ENCODE data around the gene OPA3. TPM values are rescaled to one million over a fixed set of nuclear protein-coding genes. Genes with fewer than 3 reads are reported as not detected.
A peak's percentile ranks its signal among the peaks of the same experiment; 100 is the strongest.

OPA3 gene
- total and polyA plus RNA-seq, 4 donors, result 3.9 to 11.0 (median 7.6) TPM

DNA sequence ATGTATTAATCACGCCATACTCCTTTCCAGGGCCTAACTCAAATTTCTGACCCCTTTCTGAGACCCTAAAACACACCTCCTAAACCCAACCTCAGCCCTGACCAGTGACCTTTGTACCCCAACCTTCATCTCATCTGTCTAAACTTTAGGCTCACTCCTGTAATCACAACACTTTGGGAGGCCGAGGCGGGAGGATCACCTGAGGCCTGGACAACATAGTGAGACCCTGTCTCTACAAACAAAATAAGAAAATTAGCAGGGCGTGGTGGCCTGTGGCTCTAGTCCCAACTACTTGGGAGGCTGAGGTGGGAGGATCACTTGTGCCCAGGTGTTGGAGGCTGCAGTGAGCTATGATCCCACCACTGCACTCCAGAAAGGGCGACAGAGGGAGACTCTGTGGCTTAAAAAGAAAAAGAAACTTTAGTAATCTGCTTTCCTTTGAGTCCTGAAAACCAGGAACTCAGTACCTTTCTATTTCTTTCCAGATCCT, 92.4 kb downstream of the OPA3 start:
- 100% methylated on average over 2 of the region's 5 CpGs for WGBS (ENCODE audit: insufficient coverage)
- H3K36me3 ChIP-seq (ENCODE audit: control insufficient read depth, insufficient read depth, low read length), result peaks cover 53% of the 10 kb centered on the region

DNA sequence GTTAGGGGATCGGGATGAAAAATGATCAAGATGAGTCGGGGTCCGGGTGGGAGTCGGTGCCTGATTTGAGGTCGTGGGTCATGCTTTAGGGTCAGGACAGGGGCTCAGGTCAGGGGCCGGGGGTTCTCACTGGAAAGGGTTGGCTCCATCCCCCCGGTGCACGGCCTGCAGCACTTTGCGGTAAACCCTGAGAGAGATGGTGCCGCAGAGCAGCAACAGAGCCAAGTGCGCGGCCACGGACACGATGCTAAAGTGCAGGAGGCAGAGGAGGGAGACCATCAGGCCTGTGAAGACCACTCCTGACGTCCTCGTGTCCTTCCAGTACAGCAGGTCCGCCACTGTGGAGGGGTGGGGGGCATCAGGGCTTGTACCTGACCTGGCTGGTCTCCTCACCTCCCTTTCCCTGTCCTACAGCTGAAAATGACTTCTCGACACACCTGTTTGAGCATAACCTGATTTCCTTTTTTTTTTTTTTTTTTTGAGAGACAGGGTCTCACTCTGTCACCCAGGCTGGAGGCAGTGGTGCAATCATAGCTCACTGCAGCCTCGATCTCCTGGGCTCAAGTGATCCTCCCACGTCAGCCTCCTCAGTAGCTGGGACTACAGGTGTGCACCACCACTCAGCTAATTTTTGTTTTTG, 95.3 kb downstream of the OPA3 start:
- peaks cover 14% of the 10 kb centered on the region for H3K4me1 ChIP-seq (ENCODE audit: control insufficient read depth, insufficient read depth, low read length)
- H3K27me3 ChIP-seq (ENCODE audit: control insufficient read depth, insufficient read depth, low read length), result no peaks in the 10 kb centered on the region
- no peak overlapping the region for H3K4me3 ChIP-seq (ENCODE audit: low read depth, low read length)
- no peak overlapping the region for H3K27ac ChIP-seq (ENCODE audit: low read depth, low read length)
- H3K36me3 ChIP-seq (ENCODE audit: control insufficient read depth, insufficient read depth, low read length), result peaks cover 50% of the 10 kb centered on the region
- H3K9me3 ChIP-seq (ENCODE audit: control insufficient read depth, insufficient read depth, low read length), result no peaks in the 10 kb centered on the region
- WGBS (ENCODE audit: insufficient coverage), result 86% methylated on average over 13 of the region's 20 CpGs
- DNase-seq (ENCODE audit: low read depth in 4 of 6, low spot score in 6 of 6), result peak in 1 of 6 donors; percentile 1

More for the DNA sequence above, 92.4 kb downstream of the OPA3 start:
- Histone ChIP-seq H3K4me3 (ENCODE audit: low read depth, low read length) (no peak overlapping the region), H3K9me3 (ENCODE audit: control insufficient read depth, insufficient read depth, low read length) (no peaks in the 10 kb centered on the region), H3K27ac (ENCODE audit: low read depth, low read length) (no peak overlapping the region), H3K4me1 (ENCODE audit: control insufficient read depth, insufficient read depth, low read length) (peaks cover 24% of the 10 kb centered on the region), H3K27me3 (ENCODE audit: control insufficient read depth, insufficient read depth, low read length) (no peaks in the 10 kb centered on the region)
- DNase-seq (ENCODE audit: low read depth in 4 of 6, low spot score in 6 of 6), result no peak

GRCh38 chr19:45488708-45489107, 95.9 kb downstream of the OPA3 start:
- H3K4me3 ChIP-seq (ENCODE audit: low read depth, low read length), result no peak overlapping the region
- peaks cover 46% of the 10 kb centered on the region for H3K36me3 ChIP-seq (ENCODE audit: control insufficient read depth, insufficient read depth, low read length)
- H3K27ac ChIP-seq (ENCODE audit: low read depth, low read length), result no peak overlapping the region
- no peaks in the 10 kb centered on the region for H3K27me3 ChIP-seq (ENCODE audit: control insufficient read depth, insufficient read depth, low read length)
- peak in 1 of 6 donors; percentile 0 for DNase-seq (ENCODE audit: low read depth in 4 of 6, low spot score in 6 of 6)
- H3K9me3 ChIP-seq (ENCODE audit: control insufficient read depth, insufficient read depth, low read length), result no peaks in the 10 kb centered on the region
- 93% methylated on average over 14 of the region's 15 CpGs for WGBS (ENCODE audit: insufficient coverage)
- H3K4me1 ChIP-seq (ENCODE audit: control insufficient read depth, insufficient read depth, low read length), result peaks cover 14% of the 10 kb centered on the region

DNA sequence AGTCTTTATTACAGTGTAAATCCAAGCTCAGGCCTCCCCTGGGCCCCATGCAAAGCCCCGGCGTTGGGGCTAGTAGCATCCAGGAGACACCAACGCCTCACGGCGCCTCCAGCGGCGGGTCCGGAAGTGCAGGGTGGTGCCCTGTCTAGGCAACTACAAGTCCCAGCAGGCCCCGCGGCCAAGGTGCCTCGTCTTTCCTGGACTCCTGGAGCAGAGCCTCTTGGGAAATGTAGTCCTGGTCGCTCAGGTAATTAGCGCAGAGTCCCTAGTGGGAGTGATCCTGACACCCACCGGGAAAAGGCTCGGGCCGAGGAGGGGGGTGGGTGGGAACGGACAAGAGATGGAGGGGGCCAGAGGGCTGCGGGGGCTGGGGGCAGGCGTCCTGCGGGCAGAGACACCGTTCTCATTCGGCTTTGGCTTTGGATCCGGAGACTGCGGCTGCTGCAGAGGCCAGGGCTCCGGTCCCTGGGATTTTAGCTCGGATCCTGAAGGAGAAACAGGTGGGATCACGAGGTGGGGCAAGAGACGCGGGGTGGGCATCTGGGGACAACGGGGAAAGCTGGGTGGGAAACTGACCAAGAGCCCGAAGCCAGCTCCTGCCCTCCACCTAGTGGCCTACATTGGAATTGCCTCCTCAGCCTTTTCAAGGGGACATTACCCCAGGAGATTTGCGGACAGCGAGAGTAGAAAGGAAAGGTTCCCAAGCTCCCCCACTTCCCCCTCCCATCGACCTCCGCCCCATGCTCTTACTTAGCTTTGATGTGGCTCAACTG, 99.1 kb downstream of the OPA3 start:
- Histone ChIP-seq H3K27ac (ENCODE audit: low read depth, low read length) (peak overlapping the region; percentile 54), H3K4me1 (ENCODE audit: control insufficient read depth, insufficient read depth, low read length) (no peaks in the 10 kb centered on the region), H3K36me3 (ENCODE audit: control insufficient read depth, insufficient read depth, low read length) (peaks cover 29% of the 10 kb centered on the region), H3K27me3 (ENCODE audit: control insufficient read depth, insufficient read depth, low read length) (no peaks in the 10 kb centered on the region), H3K9me3 (ENCODE audit: control insufficient read depth, insufficient read depth, low read length) (no peaks in the 10 kb centered on the region), H3K4me3 (ENCODE audit: low read depth, low read length) (peak overlapping the region; percentile 65)
- peak in 5 of 6 donors; percentile 67 to 96 (median 83) for DNase-seq (ENCODE audit: low read depth in 4 of 6, low spot score in 6 of 6)
- 3% methylated on average over 31 of the region's 35 CpGs for WGBS (ENCODE audit: insufficient coverage)

DNA sequence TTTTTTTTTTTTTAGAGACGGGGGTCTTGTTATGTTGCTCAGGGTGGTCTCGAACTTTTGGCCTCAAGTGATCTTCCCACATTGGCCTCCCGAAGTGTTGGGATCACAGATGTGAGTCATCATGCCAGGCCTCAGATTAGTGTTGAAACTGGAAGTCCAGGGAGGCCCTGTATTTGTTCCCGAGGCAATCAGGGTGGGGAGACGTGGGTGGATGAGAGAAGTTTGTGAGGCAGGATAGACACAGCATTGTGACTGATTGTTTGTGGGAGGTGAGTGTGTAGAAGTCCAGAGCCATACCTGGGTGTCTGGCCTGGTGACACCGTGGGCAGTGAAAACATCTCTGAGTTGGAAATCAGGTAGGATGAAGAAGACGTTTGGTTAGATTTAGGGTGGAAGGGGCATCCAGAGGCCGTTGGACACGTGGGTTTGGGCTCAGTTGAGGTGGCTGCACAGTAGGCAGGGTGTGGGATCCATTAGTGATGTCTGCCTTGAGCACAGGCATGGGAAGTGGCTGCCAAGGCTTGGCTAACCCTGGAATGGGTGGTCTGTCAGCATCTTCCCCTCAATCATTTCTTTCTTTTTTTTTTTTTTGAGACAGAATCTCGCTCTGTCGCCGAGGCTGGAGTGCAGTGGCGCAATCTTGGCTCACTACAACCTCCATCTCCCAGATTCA, 100.2 kb downstream of the OPA3 start:
- H3K9me3 ChIP-seq (ENCODE audit: control insufficient read depth, insufficient read depth, low read length), result no peaks in the 10 kb centered on the region
- no peak overlapping the region for H3K27ac ChIP-seq (ENCODE audit: low read depth, low read length)
- H3K36me3 ChIP-seq (ENCODE audit: control insufficient read depth, insufficient read depth, low read length), result peaks cover 22% of the 10 kb centered on the region
- DNase-seq (ENCODE audit: low read depth in 4 of 6, low spot score in 6 of 6), result no peak
- H3K4me1 ChIP-seq (ENCODE audit: control insufficient read depth, insufficient read depth, low read length), result no peaks in the 10 kb centered on the region
- WGBS (ENCODE audit: insufficient coverage), result 88% methylated on average over 10 of the region's 13 CpGs
- no peaks in the 10 kb centered on the region for H3K27me3 ChIP-seq (ENCODE audit: control insufficient read depth, insufficient read depth, low read length)
- H3K4me3 ChIP-seq (ENCODE audit: low read depth, low read length), result no peak overlapping the region

GRCh38 chr19:45483033-45483432, 101.6 kb downstream of the OPA3 start:
- WGBS (ENCODE audit: insufficient coverage), result 90% methylated on average over 5 of the region's 5 CpGs
- Histone ChIP-seq H3K36me3 (ENCODE audit: control insufficient read depth, insufficient read depth, low read length) (peaks cover 8% of the 10 kb centered on the region), H3K27ac (ENCODE audit: low read depth, low read length) (no peak overlapping the region), H3K27me3 (ENCODE audit: control insufficient read depth, insufficient read depth, low read length) (no peaks in the 10 kb centered on the region), H3K4me1 (ENCODE audit: control insufficient read depth, insufficient read depth, low read length) (peaks cover 4% of the 10 kb centered on the region), H3K4me3 (ENCODE audit: low read depth, low read length) (no peak overlapping the region), H3K9me3 (ENCODE audit: control insufficient read depth, insufficient read depth, low read length) (no peaks in the 10 kb centered on the region)
- no peak for DNase-seq (ENCODE audit: low read depth in 4 of 6, low spot score in 6 of 6)

- Histone ChIP-seq H3K9me3 (ENCODE audit: control insufficient read depth, insufficient read depth, low read length) (no peaks in the 10 kb centered on the region), H3K36me3 (ENCODE audit: control insufficient read depth, insufficient read depth, low read length) (no peaks in the 10 kb centered on the region), H3K4me1 (ENCODE audit: control insufficient read depth, insufficient read depth, low read length) (peaks cover 8% of the 10 kb centered on the region), H3K4me3 (ENCODE audit: low read depth, low read length) (peak overlapping the region; percentile 77), H3K27ac (ENCODE audit: low read depth, low read length) (peak overlapping the region; percentile 95), H3K27me3 (ENCODE audit: control insufficient read depth, insufficient read depth, low read length) (peaks cover 29% of the 10 kb centered on the region)
- DNase-seq (ENCODE audit: low read depth in 4 of 6, low spot score in 6 of 6), result peak; percentile 69 to 97 (median 90)
- under 1% methylated on average over 26 of the region's 39 CpGs for WGBS (ENCODE audit: insufficient coverage)
These were observed 106.0 kb downstream of the OPA3 start for GRCh38 chr19:45478454-45479238.

DNA sequence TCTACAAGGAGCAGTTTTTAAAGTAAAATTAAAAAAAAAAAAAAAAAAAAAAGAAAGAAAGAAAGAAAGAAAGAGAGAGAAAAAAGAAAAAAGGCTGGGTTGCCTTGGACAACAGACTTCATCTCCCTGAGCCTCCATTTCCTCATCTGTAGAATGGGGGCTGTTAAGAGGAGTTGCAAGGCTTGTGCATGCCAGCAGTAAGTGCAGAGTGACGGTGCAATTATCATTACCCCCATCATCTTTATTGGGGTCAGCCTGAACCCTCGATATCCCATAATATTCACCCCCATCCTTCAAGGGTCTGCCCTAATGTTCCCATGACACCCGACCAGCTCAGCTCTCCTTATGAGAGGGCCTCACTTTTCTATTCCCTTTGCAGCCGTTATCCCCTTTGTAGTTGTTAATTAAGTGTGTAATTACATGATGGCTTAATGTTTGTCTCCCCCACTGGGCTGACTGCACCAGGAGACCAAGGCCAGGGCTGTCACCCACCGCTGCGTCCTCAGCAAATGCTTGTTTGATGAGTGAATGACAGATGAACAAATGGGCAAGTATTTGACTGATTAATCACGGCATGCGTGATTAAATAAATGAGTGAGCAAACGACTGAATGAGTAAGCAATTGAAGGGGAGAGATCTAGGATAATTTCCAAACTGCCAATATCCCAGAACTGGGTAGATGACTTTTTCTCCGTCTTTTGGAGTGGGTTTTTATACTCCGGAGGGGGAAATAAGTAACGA, 106.7 kb downstream of the OPA3 start:
- DNase-seq (ENCODE audit: low read depth in 4 of 6, low spot score in 6 of 6), result peak in 2 of 6 donors; percentile 44 to 54
- 3% methylated on average over 11 of the region's 12 CpGs for WGBS (ENCODE audit: insufficient coverage)
- Histone ChIP-seq H3K27ac (ENCODE audit: low read depth, low read length) (peak overlapping the region; percentile 95), H3K4me1 (ENCODE audit: control insufficient read depth, insufficient read depth, low read length) (peaks cover 11% of the 10 kb centered on the region), H3K4me3 (ENCODE audit: low read depth, low read length) (peak overlapping the region; percentile 77), H3K27me3 (ENCODE audit: control insufficient read depth, insufficient read depth, low read length) (peaks cover 37% of the 10 kb centered on the region), H3K9me3 (ENCODE audit: control insufficient read depth, insufficient read depth, low read length) (no peaks in the 10 kb centered on the region), H3K36me3 (ENCODE audit: control insufficient read depth, insufficient read depth, low read length) (no peaks in the 10 kb centered on the region)

Data from spinal cord (tissue), 10 donors.